Retina (tissue), 1 donor: Measurements from ENCODE around the gene HIGD1C.
"Not testable (repeated sequence)": the region's sequence is repeated elsewhere in the genome, so short reads cannot be mapped to it uniquely, and the experiment has no call there.

Experiments
- DNase-seq: peaks from one replicate; pipeline ENCODE4 v3.0.0-alpha.2; 2016

The HIGD1C gene

DNA sequence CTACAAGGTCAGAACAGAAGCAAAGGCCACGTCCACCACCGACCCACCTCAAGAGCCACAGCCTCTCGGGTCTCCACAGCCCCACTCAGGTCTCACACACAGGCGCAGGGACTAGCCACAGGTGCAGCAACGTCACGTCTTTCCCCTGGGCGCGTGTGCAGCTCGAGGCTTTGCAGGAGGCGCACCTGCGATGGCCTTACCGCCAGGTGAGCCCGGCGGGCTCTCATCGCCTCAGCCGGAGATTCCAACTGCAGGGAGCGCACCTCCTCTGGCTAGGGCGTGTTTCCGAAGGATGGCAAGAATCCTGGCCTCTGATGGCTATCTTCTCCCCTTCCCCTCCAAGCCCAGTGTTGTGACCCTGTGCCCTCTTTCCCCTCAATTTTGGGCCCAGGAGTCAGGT lies at the start of gene HIGD1C:
Gene HIGD1C (plus strand): TSS at position 35 of the 400 bp plus-strand sequence. CDS start 1,455 bp downstream, outside the sequence.
- no peak for DNase-seq

DNA sequence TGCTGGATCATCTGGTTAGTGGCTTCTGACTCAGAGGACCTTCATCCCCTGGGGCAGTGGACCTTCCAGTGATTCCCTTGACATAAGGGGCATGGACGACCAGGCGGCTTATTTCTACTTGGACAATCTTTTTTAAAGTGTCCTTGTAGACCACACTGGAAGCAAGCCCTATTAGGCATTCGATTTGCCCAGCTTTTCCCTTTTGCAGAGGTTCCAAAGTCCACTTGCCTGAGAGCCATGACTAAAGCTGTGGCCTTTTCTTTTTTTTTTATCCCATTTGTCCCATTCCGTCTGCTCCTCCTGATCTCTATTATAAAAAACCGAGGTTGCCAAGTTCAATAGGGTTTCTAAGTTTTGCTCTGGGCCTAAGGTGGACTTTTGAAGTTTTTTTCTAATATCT lies 43.9 kb upstream of the HIGD1C start:
- DNase-seq, result not testable (repeated sequence)

DNA sequence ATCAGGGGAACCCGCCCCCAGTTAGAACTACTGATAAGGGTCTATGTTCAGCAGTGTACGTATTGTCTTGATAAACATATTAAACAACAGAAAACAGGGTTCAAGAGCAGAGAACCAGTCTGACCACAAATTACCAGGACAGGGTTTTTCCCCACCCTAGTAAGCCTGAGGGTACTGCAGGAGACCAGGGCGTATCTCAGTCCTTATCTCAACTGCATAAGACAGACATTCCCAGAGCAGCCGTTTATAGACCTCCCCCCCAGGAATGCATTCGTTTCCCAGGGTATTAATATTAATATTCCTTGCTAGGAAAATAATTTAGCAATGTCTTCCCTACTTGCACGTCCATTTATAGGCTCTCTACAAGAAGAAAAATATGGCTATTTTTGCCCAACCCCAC lies 40.0 kb upstream of the HIGD1C start:
- DNase-seq, result not testable (repeated sequence)

DNA sequence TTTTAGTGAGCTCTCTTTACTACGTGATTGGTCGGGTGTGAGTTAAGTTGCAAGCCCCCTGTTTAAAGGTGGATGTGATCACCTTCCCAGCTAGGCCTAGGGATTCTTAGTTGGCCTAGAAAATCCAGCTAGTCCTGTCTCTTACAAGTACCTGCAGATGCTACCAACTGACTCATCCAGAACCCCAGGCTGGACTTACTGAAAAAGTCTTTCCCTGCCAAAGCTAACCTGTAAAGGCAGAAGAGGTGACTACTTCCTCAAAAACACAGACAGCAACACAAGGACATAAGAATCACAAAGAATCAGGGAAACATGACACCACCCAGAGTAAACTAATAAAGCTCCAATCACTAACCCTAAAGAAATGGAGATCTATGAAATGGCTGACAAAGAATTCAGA lies 39.1 kb upstream of the HIGD1C start:
- no peak for DNase-seq

DNA sequence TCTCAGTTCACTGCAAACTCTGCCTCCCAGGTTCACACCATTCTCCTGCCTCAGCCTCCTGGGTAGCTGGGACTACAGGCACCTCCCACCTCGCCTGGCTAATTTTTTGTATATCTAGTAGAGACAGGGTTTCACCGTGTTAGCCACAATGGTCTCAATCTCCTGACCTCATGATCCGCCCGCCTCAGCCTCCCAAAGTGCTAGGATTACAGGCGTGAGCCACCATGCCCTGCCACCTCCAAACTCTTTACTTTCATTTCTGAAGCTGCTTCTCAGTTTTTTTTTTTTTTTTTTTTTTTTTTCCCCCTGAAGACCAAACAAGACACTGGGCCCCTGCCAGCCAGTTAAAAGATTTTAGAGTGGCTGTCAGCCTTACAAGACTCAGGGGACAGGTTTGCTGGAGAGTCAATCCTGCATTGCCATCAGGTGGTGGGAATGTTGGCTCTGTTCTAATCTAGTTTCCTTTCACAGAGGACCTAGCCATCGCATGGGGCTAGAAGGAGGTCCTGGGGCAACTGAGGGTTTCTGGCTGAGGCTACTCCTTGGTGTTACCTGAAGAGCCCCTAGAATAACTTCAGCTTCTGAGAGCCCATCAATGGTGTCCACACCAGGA lies 37.4 kb upstream of the HIGD1C start:
- DNase-seq, result no peak

DNA sequence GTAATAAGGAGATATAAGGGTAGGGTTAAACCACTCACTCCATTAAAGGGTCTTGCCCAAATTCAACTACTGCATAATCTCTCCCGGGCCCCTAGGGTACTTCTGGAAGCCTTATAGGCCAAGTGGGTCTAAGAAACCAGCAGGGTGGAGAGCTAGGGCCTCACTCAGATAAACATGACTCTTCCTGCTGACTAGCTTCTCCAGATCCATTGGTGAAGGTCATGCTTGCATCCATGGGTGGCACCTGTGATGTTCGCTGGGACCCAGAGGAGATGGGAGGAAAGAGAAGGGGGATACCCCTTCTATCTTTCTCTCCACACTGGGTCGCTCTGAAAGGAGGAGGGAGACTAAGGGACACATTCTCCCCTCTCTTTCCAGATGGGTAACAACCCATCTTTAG lies 36.1 kb upstream of the HIGD1C start:
- DNase-seq, result no peak

DNA sequence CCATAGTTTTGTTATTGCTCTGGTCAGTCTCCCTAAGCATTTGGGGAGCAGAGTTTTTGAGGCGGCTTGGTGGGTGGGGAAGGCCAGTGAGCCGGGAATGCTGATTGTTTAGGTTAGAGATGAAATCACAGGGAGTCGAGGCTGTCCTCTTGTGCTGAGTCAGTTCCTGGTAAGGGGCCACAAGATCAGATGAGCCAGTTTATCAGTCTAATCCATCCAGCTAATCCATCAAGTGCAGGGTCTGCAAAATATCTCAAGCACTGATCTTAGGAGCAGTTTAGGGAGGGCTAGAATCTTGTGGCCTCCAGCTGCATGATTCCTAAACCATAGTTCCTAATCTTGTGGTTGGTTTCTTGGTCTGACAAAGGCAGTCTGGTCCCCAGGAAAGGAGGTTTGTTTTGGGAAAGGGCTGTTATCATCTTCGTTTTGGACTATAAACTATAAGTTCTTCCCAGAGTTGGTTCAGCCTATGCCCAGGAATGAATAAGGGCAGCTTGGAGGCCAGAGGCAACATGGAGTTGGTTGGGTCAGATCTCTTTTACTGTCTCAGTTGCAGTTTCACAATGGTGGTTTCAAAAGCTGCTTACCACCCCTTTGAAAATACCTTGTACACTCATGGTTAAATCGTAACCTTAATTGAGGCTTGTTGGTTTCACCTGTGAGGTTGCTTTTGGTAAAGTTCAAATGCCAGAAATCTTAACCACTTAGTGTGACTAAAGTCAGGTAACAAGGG lies 33.6 kb upstream of the HIGD1C start:
- DNase-seq, result no peak

DNA sequence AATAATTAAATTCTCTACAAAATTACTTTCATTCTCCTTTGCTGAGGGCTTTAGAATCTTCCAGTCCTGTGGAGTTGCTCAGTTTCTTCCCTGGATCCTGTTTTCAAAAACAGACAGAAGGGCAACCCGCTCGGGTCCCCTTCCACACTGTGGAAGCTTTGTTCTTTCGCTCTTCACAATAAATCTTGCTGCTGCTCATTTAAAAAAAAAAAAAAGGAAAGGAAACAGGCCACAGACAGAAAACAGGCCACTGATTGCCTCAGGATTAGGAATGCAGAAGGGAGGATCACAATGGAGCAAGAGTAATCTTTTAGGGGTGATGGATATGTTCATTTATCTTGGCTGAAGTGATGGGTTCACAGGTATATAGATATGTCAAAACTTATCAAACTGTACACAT lies 29.5 kb upstream of the HIGD1C start:
- peak; percentile 13 for DNase-seq

DNA sequence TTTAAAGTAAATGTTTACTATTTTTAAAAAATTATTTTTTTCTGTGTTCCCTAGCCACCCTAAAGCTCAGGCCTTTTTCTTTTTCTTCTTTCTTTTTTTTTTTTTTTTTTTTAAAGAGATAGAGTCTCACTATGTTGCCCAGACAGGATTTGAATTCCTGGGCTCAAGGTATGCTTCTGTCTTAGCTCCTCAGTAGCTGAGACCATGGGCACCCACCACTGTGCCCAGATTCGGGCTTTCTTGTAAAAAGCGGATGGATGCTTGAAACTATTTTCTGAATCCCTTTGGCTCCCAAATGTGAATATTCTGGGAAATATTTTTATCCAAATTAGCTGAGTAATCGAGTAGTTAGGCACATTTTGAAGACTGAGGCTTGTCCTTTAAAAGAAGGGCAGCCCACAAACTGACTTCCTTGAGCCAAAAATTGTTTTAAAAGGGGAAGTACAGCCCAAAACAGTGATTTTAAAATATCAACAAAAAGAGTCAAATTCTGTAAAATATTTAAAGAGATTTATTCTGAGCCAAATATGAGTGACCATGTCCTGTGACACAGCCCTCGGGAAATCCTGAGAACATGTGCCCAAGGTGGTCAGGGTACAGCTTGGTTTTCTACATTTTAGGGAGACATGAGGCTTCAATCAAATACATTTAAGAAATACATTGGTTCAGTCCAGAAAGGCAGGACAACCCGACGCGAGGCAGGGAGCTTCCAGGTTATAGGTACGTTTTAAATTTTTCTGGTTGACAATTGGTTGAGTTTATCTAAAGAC lies 28.8 kb upstream of the HIGD1C start:
- DNase-seq, result no peak

DNA sequence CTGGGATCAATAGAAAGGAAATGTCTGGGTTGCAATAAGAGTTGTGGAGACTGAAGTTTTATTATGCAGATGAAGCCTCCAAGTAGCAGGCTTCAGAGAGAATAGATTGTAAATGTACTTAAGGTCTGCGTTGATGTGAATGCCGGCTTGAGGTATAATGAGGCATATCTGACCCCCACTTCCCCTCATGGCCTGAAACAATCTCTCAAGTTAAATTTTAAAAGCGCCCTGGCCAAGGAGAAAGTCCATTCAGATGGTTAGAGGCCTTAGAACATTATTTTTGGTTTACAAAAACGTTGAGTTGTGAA lies 28.3 kb upstream of the HIGD1C start:
- no peak for DNase-seq

DNA sequence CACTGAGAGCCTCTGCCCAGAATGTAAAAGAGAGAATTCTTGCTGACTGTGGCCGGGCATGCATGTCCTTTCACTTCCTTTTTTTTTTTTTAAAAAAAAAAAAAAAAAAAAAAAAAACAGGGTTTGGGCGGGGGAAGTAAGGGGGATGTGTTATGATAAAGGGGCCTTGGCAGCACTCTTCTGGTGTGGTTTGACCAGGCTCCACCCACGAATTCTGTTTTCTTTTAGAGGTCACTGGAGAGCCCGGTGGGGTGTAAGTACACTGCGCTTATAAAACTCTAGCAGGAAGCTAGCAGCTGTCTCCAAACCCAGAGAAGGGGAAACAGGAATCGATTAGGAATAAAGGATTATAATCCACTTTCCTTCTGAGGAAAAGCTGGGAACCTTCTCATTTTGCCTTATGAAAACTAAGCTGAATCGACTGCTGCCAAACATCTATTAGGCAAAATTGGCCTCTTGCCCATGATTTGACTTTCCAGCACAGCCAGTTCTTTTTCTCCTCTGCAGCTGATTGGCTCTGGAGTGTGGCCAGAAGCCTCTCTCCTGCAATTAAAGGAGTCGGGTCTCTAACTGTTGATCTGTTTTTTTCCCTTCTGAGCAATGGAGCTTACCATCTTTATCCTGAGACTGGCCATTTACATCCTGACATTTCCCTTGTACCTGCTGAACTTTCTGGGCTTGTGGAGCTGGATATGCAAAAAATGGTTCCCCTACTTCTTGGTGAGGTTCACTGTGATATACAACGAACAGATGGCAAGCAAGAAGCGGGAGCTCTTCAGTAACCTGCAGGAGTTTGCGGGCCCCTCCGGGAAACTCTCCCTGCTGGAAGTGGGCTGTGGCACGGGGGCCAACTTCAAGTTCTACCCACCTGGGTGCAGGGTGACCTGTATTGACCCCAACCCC lies 27.7 kb upstream of the HIGD1C start:
- peak; percentile 68 for DNase-seq

DNA sequence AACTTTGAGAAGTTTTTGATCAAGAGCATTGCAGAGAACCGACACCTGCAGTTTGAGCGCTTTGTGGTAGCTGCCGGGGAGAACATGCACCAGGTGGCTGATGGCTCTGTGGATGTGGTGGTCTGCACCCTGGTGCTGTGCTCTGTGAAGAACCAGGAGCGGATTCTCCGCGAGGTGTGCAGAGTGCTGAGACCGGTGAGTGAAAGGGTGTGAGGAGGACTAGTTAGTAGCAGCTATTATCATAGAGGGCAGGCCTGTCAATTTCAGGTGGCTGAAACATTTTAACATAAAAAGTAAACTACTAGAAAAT lies 27.0 kb upstream of the HIGD1C start:
- DNase-seq, result no peak

DNA sequence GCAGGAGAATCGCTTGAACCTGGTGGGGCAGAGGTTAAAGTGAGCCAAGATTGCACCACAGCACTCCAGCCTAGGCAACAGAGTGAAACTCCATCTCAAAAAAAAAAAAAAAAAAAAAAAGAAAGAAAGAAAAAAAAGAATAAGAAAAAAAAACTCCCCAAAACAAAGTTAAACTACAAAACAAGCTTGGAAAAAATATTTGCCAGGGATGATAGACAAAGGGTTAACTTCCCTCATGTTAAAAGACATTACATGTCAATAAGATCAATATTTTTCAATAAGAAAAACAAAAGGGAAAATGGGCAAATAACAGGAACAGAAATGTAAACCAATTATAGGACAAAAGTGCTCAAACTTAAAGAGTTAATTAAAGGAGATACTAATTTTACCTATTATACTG lies 26.4 kb upstream of the HIGD1C start:
- DNase-seq, result no peak

DNA sequence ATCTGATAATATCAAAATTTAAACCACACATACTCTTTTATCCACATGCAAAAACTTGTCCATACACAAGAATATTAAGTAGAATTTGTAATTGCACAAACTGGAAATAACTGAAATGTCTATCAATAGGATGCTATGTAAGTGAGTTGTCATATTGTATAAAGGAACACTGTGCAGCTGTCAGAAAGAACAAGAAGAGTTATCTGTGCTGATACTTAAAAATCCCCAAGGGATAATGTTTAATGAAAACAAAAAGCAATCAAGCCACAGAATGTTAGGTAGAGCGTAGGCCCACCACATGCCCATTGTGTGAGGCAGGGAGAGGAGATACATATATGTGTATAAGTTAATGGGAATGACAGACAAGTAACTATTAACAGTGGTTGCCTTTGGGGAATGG lies 25.9 kb upstream of the HIGD1C start:
- no peak for DNase-seq

DNA sequence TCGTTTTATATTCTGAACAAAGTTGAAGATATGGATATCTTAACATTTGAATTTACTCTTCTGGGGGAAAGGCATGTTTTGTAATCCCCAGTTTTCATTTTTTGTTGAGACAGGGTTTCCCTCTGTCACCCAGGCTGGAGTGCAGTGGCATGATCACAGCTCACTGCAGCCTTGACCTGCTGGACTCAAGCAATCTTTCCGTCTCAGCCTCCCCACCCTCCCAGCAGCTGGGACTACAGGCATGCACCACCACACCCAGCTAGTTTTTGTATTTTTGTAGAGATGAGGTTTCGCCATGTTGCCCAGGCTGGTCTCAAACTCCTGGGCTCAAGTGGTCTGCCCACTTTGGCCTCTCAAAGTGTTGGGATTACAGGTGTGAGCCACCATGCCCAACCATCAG lies 25.4 kb upstream of the HIGD1C start:
- not testable (repeated sequence) for DNase-seq

DNA sequence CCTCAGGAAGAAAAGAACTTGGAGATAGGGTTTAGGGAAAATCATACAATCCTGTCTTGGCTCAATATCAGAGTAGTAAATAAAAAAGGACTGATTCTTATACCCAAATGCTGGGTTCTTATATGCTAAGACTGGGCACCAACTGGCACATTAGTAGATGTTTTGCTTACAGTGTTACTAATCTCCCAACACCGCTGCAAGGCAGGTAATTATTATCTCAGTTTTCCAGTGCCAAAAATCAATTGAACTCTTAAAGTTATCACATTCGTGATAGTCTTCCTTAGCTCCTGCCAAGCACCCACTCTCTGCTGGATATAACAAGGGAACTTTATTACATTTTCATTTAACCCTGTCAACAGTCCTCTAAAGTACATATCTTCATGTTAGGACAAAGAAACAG lies 25.0 kb upstream of the HIGD1C start:
- no peak for DNase-seq

DNA sequence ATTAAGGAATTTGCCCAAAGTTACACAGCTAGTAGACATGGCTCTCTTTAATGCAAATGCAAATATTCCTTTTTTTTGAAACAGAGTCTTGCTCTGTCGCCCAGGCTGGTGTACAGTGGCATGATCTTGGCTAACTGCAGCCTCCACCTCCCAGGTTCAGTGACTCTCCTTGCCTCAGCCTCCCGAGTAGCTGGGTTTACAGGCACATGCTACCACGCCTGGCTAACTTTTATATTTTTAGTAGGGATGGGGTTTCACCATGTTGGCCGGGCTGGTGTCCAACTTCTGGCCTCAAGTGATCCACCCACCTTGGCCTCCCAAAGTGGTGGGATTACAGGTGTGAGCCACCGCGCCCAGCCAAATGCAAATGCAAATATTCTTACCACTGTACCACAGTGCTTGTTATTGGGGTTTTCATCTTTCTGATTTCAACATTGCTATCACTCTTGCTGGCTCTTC lies 24.5 kb upstream of the HIGD1C start:
- no peak for DNase-seq

DNA sequence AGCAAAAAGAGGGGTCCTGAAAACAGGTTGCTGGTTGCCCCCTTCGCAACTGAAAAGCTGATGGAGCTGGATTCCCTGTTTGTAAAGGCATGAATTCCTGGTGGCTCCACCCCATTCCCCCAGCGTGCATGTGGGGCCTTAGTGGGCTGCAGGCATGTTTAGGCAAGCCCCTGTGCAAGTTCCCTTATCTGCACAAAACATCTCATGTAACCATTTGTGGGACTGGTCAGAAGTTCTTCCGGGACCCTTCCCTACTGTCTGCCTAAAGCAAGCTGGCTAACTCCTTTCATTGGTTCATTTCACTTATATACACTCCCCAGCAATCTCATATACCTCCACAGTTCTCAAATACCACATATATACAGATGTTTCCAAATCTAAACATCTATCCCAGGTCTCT lies 24.0 kb upstream of the HIGD1C start:
- no peak for DNase-seq

DNA sequence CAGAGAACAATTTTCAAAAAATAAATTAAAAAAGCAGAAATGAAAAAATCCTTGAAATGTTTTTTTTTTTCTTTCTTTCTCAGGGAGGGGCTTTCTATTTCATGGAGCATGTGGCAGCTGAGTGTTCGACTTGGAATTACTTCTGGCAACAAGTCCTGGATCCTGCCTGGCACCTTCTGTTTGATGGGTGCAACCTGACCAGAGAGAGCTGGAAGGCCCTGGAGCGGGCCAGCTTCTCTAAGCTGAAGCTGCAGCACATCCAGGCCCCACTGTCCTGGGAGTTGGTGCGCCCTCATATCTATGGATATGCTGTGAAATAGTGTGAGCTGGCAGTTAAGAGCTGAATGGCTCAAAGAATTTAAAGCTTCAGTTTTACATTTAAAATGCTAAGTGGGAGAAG lies 22.5 kb upstream of the HIGD1C start:
- DNase-seq, result no peak

DNA sequence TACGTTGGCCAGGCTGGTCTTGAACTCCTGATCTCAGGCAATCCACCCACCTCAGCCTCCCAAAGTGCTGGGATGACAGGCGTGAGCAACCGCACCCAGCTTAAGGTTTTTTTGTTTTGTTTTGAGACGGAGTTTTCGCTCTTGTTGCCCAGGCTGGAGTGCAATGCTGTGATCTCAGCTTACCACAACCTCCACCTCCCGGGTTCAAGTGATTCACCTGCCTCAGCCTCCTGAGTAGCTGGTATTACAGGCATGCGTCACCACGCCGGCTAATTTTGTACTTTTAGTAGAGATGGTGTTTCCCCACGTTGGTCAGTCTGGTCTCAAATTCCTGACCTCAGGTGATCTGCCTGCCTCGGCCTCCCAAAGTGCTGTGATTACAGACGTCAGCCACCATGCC lies 21.9 kb upstream of the HIGD1C start:
- DNase-seq, result not testable (repeated sequence)

DNA sequence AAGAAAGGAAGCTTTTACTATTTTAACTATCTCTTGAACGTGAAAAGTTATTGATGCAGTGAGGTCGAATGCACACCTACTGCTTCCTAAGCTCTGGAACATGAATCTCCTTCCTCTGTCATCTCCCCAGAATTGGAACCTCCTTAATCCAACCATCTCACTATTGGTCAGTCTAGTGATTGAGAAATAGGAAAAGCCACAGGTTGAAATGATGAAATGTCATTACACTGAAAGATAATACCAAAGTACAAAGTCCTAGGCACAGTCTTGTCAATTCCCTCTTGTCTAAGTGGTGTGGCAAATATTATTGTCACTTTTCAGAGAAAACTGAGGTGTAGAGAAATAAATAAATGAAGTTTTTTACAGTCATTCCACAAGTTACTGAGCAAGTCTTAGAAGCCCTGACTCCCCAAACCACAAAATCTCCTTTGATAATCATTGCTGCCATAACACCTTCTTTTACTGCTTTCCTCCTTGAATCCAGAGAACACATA lies 19.5 kb upstream of the HIGD1C start:
- DNase-seq, result no peak

DNA sequence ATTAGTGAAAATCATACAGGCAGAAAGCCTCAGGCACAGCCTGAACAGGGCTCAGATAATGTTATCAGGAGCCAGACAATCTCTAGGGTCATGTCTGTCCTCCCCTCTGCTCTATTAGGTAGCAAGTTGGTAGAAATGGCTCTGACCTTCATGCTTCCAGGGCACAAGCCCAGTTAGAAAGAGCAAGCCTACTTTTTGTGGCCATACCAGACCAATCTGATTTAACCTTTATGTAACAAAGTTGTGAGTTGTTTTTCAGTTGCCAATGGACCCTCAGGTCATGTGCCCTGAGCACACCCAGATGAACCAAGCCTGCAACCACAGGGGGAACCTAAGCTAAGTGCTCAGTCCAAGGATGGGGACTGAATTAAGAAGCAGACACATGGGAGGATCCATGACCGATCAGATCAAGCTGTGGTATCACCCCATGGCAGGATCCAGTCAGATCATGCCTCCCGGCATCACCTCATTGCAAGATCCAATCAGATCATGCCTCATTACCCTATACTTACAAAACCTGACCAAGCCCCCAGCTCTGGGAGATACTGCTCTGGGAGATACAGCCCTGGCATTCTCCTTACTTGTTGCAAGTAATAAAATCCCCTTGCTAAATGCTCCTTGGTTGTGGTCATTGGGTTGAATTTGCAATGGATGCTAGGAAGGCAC lies 18.8 kb upstream of the HIGD1C start:
- peak; percentile 13 for DNase-seq
